K562 (cell line): ENCODE data around the gene CTSV. TPM values are rescaled to one million over a fixed set of nuclear protein-coding genes. Genes with fewer than 3 reads are reported as not detected.

Experiments used
- ATAC-seq: fragments of 200-7000 bp; cut with Tn5 transposase; 3 replicates; pipeline ENCODE4 v1.9.1; 2020; ENCODE audit warnings: moderate library complexity
- BruUV-seq: library from RNA; stranded (reverse); fragments of 400-500 nt; replicated peaks from 2 replicates; lab custom pipeline; 2021; lab: Mats Ljungman, UMichigan
- CTCF ChIA-PET: fragments of 300-600 bp; formaldehyde crosslinking; extraction: SDS; loops from one replicate; lab custom pipeline; 2021; ENCODE audit warnings: low intra/inter-chr PET ratio; lab: Yijun Ruan, JAX
- POLR2A ChIA-PET: fragments of 300-600, 350-650 bp; sonication (Branson Sonifier 250); formaldehyde crosslinking; extraction: SDS; loops from one replicate; lab custom pipeline; 2021; ENCODE audit warnings: antibody characterized with exemption, inconsistent platforms; lab: Yijun Ruan, JAX
- DNase-seq, 4 experiments: peaks; one replicate each; pipeline versions ENCODE4 v3.0.0 to v3.0.0-alpha.2; 2011 to 2018; ENCODE audit warnings: low spot score in 3 of 4, mixed read lengths in 3 of 4; ENCODE audit errors: extremely low read depth in 1 of 4
- FAIRE-seq: peaks from 2 replicates; lab custom pipeline; 2011; peaks lifted over from hg19 to GRCh38; lab: Jason Lieb, UNC
- H2AFZ ChIP-seq: 2 replicates; pipeline ENCODE4 v1.6.0; 2011; ENCODE audit warnings: low read depth, low read length, control low read depth, inconsistent platforms
- H3K27ac ChIP-seq: fragments of 200-600 bp; 3 replicates; pipeline ENCODE4 v1.8.0; 2011; ENCODE audit warnings: low read depth, mild to moderate bottlenecking, control low read depth, inconsistent platforms, low read length, moderate library complexity, mixed read lengths; ENCODE audit errors: extremely low read depth
- H3K27me3 ChIP-seq, 2 experiments: fragments of 300-600 bp in 1 of 2; 2 replicates in 1 of 2; 3 replicates in 1 of 2; pipeline versions ENCODE4 v1.6.0 to v1.8.0; 2011; ENCODE audit warnings: inconsistent platforms in 2 of 2, low read length in 2 of 2, mild to moderate bottlenecking in 1 of 2, mixed read lengths in 1 of 2, moderate library complexity in 1 of 2; ENCODE audit not compliant: control insufficient read depth in 2 of 2, insufficient read depth in 2 of 2
- H3K36me3 ChIP-seq: fragments of 300-600 bp; 3 replicates; pipeline ENCODE4 v1.8.0; 2011; ENCODE audit warnings: mild to moderate bottlenecking, low read length, inconsistent platforms; ENCODE audit not compliant: control insufficient read depth, insufficient read depth
- H3K4me1 ChIP-seq, 2 experiments: fragments of 200-600 bp in 1 of 2; replicated peaks in 1 of 2; 2 replicates in 1 of 2; 3 replicates in 1 of 2; pipeline versions ENCODE4 v1.5.1 to v1.8.0; 2011; ENCODE audit warnings: inconsistent platforms in 2 of 2, low read length in 2 of 2, mild to moderate bottlenecking in 1 of 2, mixed read lengths in 1 of 2, moderate library complexity in 1 of 2; ENCODE audit not compliant: control insufficient read depth in 2 of 2, insufficient read depth in 2 of 2
- H3K4me2 ChIP-seq: 2 replicates; pipeline ENCODE4 v1.6.1; 2011; ENCODE audit warnings: low read length, control low read depth, inconsistent platforms, mixed read lengths; ENCODE audit not compliant: insufficient read depth
- H3K4me3 ChIP-seq: fragments of 200-600 bp; sonication (generic), shearing (Covaris generic); 2 replicates; pipeline ENCODE4 v1.5.1; 2016; ENCODE audit warnings: control low read depth, inconsistent platforms
- H3K79me2 ChIP-seq: fragments of 200-600 bp; 3 replicates; pipeline ENCODE4 v1.8.0; 2011; ENCODE audit warnings: low read length, inconsistent platforms; ENCODE audit not compliant: control insufficient read depth, insufficient read depth
- H3K9ac ChIP-seq, 2 experiments: 2 replicates each; pipeline versions ENCODE4 v1.6.0 to v1.6.1; 2011; ENCODE audit warnings: low read depth in 2 of 2, low read length in 2 of 2, control low read depth in 1 of 2, inconsistent platforms in 1 of 2, mild to moderate bottlenecking in 1 of 2, mixed read lengths in 1 of 2; ENCODE audit not compliant: insufficient read depth in 1 of 2
- H3K9me1 ChIP-seq: one replicate; pipeline ENCODE4 v1.6.0; 2011; ENCODE audit warnings: inconsistent platforms, mild to moderate bottlenecking, low read length, moderate library complexity; ENCODE audit not compliant: control insufficient read depth, insufficient read depth
- H3K9me3 ChIP-seq: replicated peaks from 2 replicates; pipeline ENCODE4 v1.5.1; 2011; ENCODE audit warnings: low read depth, low read length, inconsistent platforms; ENCODE audit not compliant: control insufficient read depth, insufficient read depth
- H4K20me1 ChIP-seq: replicated peaks from 2 replicates; pipeline ENCODE4 v1.6.1; 2011; ENCODE audit warnings: low read length, inconsistent platforms, mixed read lengths; ENCODE audit not compliant: control insufficient read depth, insufficient read depth
- ELK3 ChIP-seq: fragments of 450-650 bp; formaldehyde crosslinking; IDR thresholded peaks from 2 replicates; pipeline ENCODE4 v1.4.0; 2020; ENCODE audit warnings: mild to moderate bottlenecking
- ILK ChIP-seq: fragments of 450-650 bp; IDR thresholded peaks from 2 replicates; pipeline ENCODE4 v1.6.1; 2016; ENCODE audit warnings: missing genetic modification characterization, low read depth, mild to moderate bottlenecking, missing compliant biosample characterization, moderate library complexity, borderline replicate concordance
- KDM2B ChIP-seq: fragments of 250-450 bp; sonication (Bioruptor Pico); IDR thresholded peaks from 2 replicates; pipeline ENCODE4 v1.8.0; 2021; ENCODE audit warnings: mild to moderate bottlenecking, moderate library complexity
- NR2C2 ChIP-seq, 2 experiments: fragments of 200-800 bp in 1 of 2; sonication (Bioruptor generic) in 1 of 2; sonication (generic) in 1 of 2; formaldehyde crosslinking in 1 of 2; IDR thresholded peaks; 2 replicates each; pipeline versions ENCODE4 v1.6.1 to v1.8.0; 2016 to 2022; ENCODE audit warnings: mild to moderate bottlenecking in 1 of 2, missing compliant biosample characterization in 1 of 2, missing genetic modification characterization in 1 of 2, missing genetic modification reagents in 1 of 2
- PHB ChIP-seq: fragments of 250-450 bp; sonication (Bioruptor Pico); IDR thresholded peaks from 2 replicates; pipeline ENCODE4 v1.5.0; 2021
- PHF8 ChIP-seq: fragments of 200-600 bp; sonication (generic); IDR thresholded peaks from 2 replicates; pipeline ENCODE4 v1.6.1; 2012; ENCODE audit warnings: mixed run types, mild to moderate bottlenecking, inconsistent platforms, low read length, moderate library complexity, borderline replicate concordance
- SLC30A9 ChIP-seq: fragments of 250-450 bp; sonication (Bioruptor Pico); IDR thresholded peaks from 2 replicates; pipeline ENCODE4 v1.8.0; 2022; ENCODE audit warnings: mild to moderate bottlenecking, moderate library complexity
- SMARCC2 ChIP-seq: fragments of 450-650 bp; IDR thresholded peaks from 2 replicates; pipeline ENCODE4 v1.6.1; 2017; ENCODE audit warnings: antibody characterized with exemption, moderate library complexity, mild to moderate bottlenecking, low read depth
- TEAD4 ChIP-seq, 2 experiments: sonication (generic) in 1 of 2; formaldehyde crosslinking in 1 of 2; IDR thresholded peaks; 2 replicates each; pipeline versions ENCODE4 v1.6.1 to v1.8.0; 2012 to 2022; ENCODE audit warnings: borderline replicate concordance in 1 of 2, inconsistent platforms in 1 of 2, low read length in 1 of 2, mild to moderate bottlenecking in 1 of 2, missing genetic modification reagents in 1 of 2
- XRCC5 ChIP-seq: fragments of 200-400 bp; formaldehyde crosslinking; IDR thresholded peaks from 2 replicates; pipeline ENCODE4 v1.6.1; 2017; ENCODE audit warnings: low read depth, mild to moderate bottlenecking, low read length
- YBX1 ChIP-seq: fragments of 450-650 bp; IDR thresholded peaks from 2 replicates; pipeline ENCODE4 v1.7.1; 2016; ENCODE audit warnings: mild to moderate bottlenecking
- ZNF175 ChIP-seq: fragments of 200-800 bp; sonication (Bioruptor generic); IDR thresholded peaks from 2 replicates; pipeline ENCODE4 v1.6.1; 2016; ENCODE audit warnings: low read depth, mild to moderate bottlenecking, missing genetic modification characterization, missing compliant biosample characterization
- ZNF408 ChIP-seq: fragments of 250-450 bp; sonication (Bioruptor Pico); IDR thresholded peaks from 2 replicates; pipeline ENCODE4 v1.4.0; 2020; ENCODE audit warnings: low read depth, mild to moderate bottlenecking, moderate library complexity
- ZNF41 ChIP-seq: fragments of 250-450 bp; sonication (Bioruptor Pico); conservative IDR thresholded peaks from 2 replicates; pipeline ENCODE4 v1.4.0; 2020; ENCODE audit warnings: mild to moderate bottlenecking
- ZNF696 ChIP-seq: fragments of 250-450 bp; sonication (Bioruptor Pico); conservative IDR thresholded peaks from 2 replicates; pipeline ENCODE4 v1.4.0; 2020; ENCODE audit warnings: mild to moderate bottlenecking, moderate library complexity
- WGBS: fragments of 100-300 bp; shearing (Covaris generic); methylation state at CpG from one replicate; pipeline ENCODE4 v1.1.6; 2016; ENCODE audit warnings: low coverage, mixed read lengths; ENCODE audit not compliant: insufficient coverage; ENCODE audit errors: missing lambda C conversion rate; 5-methylcytosine and 5-hydroxymethylcytosine counted together
- in situ Hi-C: fragments of 300-500 bp; cut with MboI; formaldehyde crosslinking; loops from 4 replicates; pipeline ENCODE4 v1.15.0; 2018; ENCODE audit warnings: inconsistent platforms, mixed read lengths
- intact Hi-C: fragments of 100-400 bp; cut with micrococcal nuclease; formaldehyde crosslinking; loops from 2 replicates; pipeline ENCODE4 v1.14.2; 2022
- polyA plus RNA-seq, 8 experiments: library from polyadenylated mRNA; depleted of rRNA in 4 of 8; stranded (reverse) in 5 of 8; unstranded in 3 of 8; fragments of >200 nt; fragmentation: Nextera tagmentation in 2 of 8; fragmentation: Illumina TruSeq in 1 of 8; extraction: Ambion mirVana in 2 of 8; extraction: Trizol in 1 of 8; gene quantifications; 2 replicates each; pipeline versions ENCODE4 v1.2.1 to v1.2.3, GENCODE V29; 2011 to 2014; ENCODE audit warnings: inconsistent platforms in 1 of 8, missing spikeins in 1 of 8
- total RNA-seq, 7 experiments: library from RNA; depleted of rRNA in 6 of 7; stranded (reverse); fragments of >200 nt in 6 of 7; fragmentation: Illumina TruSeq in 2 of 7; extraction: Trizol in 2 of 7; gene quantifications; 2 replicates each; pipeline versions ENCODE4 v1.2.1 to v1.2.3, GENCODE V29; 2011 to 2021; ENCODE audit warnings: low replicate concordance in 1 of 7

Gene CTSV
- total and polyA plus RNA-seq, 9 of the 15 experiments (the other 6 are each of a cell fraction or from before 2014, with no cell fraction given): 0.06 to 0.39 (median 0.16) TPM; not detected in 3

GRCh38 chr9:97064176-97064575 lies 25.2 kb upstream of the CTSV start:
- intact Hi-C loops: no loop called here
- POLR2A ChIA-PET: no interaction called here

More at GRCh38 chr9:97064176-97064575, 25.2 kb upstream of the CTSV start:
- H4K20me1 ChIP-seq: no peaks in the 10 kb centered on the region
- TF ChIP-seq ZNF408 (CRISPR knock-in tag) (no peak), ELK3 (CRISPR knock-in tag) (no peak), TEAD4 (IDR thresholded peaks at IDR 0.05; ENCODE audit: low read length) (no peak), TEAD4 (CRISPR knock-in tag; IDR thresholded peaks at IDR 0.05; ENCODE audit: borderline replicate concordance) (no peak), ZNF41 (CRISPR knock-in tag) (no peak), PHB (no peak), NR2C2 (CRISPR knock-in tag; IDR thresholded peaks at IDR 0.05) (no peak), NR2C2 (tag; IDR thresholded peaks at IDR 0.05) (no peak), PHF8 (no peak), XRCC5 (no peak), SLC30A9 (CRISPR knock-in tag) (no peak), YBX1 (no peak), ZNF175 (CRISPR knock-in tag) (no peak), ILK (no peak), KDM2B (CRISPR knock-in tag) (no peak), ZNF696 (no peak), SMARCC2 (no peak)
- TF ChIP-seq, all 486 proteins: peak for 0
- in situ Hi-C loops: no loop called here
- H3K79me2 ChIP-seq: no peaks in the 10 kb centered on the region
- H3K9me3 ChIP-seq: no peaks in the 10 kb centered on the region
- ATAC-seq: no peak
- DNase-seq: no peak
- peaks cover 0 to 5% of the 10 kb centered on the region in 2 experiments; a peak in 2 of 5 replicates for H3K4me1 ChIP-seq
- H2AFZ ChIP-seq: no peak overlapping the region
- no peak overlapping the region for H3K27ac ChIP-seq
- CTCF ChIA-PET: no interaction called here
- no peak overlapping the region for H3K4me2 ChIP-seq
- 0% methylated on average over 2 of the region's 2 CpGs for WGBS
- BruUV-seq: no TSS peak
- H3K27me3 ChIP-seq: peaks cover 12 to 19% of the 10 kb centered on the region in 2 experiments; a peak in 3 of 5 replicates
- no peak overlapping the region for H3K9ac ChIP-seq
- FAIRE-seq: no peak
- H3K36me3 ChIP-seq: no peaks in the 10 kb centered on the region
- no peak overlapping the region for H3K4me3 ChIP-seq
- H3K9me1 ChIP-seq: no peaks in the 10 kb centered on the region
